SHP77 (cell line): ENCODE measurements around the gene LELP1.
"Not testable (repeated sequence)": the region's sequence is repeated elsewhere in the genome, so short reads cannot be mapped to it uniquely, and the experiment has no call there.

Experiments used
- DNase-seq, 2 experiments: peaks; one replicate each; lab custom pipeline; 2025; lab: John Stamatoyannopoulos, UW

The LELP1 gene

DNA sequence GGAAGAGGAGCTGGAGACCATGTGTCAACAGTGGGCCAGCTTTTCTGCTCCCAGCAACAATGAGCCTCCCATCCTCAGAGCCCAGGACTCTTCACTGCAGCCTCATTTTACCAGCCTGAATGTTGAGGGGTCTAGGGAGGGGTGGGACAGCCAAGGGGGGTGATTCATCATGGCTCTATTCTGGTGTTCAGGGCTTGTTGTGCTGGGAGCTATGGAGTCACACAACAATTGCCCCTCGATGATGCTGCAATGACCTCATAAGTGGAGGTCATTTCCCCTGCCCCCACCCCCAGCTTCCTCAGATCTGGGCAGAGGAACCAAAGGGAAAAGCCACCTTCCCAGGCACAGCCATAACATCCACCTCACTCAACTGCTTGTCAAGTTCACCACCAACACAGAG, at the start of gene LELP1:
LELP1 (plus strand) TSS at position 301 of the 400 bp plus-strand sequence. CDS start 1,278 bp downstream, outside the sequence.
- DNase-seq: no peak

DNA sequence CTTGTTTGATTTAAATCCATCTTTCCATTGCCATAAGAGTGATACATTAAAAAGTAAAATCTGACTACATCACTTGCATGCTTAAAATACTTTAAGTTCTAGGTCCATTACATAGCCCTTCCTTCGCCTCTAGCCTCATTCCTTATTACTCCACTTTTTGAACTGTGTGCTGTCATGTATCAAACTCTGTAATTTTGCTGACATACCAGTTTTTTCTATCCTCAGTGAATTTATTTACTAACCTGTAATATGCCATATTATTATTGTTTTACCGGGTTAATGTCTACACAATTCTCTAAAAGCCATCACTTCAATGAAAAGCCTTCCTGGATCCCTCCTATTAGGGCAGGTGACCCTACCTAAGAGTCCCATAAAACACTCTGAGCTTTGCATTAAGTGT, 47.7 kb upstream of the LELP1 start:
- no peak for DNase-seq

DNA sequence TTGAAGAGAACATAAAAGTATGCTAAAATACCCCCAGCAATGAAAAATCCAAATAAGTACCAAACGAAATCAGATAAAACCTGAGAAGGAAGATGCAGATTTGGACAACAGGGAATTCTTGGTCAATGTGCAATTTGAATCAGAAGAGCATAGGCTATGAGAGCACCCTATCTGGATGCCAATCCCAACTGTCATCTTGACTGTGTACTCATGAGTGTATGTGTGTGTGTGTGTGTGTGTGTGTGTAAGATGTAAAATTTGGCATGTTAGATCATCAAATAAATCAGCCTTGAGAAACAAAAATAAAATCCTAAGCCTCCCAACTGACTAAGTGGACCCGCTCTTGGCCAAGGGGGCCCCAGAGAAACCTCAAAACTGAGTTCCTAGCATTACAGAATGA, 34.5 kb upstream of the LELP1 start:
- no peak for DNase-seq

DNA sequence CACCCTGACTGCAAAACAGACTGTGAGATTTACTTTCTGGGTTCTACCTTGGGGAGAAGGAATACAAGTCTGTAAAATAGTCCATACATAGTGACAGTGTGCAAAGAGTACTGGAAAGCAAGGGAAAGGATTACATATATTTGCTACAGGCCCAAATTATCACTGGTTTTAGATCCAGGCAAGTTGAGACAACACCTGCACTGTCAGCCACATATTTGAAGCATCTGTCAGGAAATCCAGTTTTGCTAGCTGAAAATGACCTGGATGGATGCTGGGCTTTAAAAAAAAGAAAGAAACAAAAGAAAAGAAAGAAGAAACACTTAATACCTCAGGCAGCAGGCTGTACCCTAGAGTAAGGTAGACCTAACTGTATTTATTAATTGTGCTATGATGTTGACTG, 28.6 kb upstream of the LELP1 start:
- no peak for DNase-seq

DNA sequence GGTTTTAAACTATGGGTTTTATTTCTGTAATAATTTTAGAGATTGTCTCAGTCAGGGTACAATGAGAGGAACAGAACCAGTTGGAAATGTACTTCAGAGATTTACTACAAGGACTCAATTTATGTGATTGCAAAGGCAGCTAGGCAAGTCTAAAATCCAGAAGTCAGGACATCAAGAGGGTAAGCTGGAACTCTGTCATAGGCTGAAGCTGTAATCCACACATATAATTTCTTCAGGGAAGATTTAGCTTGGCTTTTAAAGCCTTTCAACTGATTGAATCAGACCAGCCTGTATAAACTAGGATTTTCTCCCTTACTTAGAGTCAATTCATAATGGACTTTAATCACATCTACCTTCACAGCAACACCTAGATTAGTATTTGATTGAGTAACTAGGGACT, 24.3 kb upstream of the LELP1 start:
- DNase-seq: no peak

DNA sequence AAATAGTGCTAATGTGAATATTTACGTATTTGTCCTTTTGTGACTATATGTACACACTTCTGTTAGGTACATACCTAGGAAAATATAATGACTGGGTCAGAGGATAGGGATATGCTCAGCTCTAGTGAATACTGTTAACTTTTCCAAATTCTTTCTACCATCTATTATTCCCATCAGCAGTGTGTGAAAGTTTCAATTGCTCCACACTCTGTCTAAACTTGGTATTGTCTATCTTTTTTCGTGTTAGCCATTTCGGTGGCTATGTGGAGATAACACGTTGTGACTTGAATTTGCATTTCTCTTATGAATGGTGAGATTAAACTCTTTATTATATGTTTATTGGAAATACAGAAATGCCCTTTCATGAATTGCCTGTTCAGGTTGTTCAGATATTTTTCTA, 22.7 kb upstream of the LELP1 start:
- no peak for DNase-seq

DNA sequence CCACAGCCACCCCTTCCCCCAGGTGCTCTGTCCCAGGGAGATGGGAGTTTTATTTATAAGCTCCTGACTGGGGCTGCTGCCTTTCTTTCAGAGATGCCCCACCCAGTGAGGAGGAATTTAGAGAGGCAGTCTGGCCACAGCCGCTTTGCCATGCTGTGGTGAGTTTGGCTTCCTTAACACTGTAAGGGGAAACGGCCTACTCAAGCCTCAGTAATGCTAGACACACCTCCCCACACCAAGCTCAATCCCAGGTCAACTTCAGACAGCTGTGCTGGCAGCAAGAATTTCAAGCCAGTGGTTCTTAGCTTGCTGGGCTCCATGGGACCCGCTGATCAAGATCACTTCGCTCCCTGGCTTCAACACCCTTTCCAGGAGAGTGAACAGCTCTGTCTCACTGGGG, 14.9 kb upstream of the LELP1 start:
- not testable (repeated sequence) for DNase-seq

DNA sequence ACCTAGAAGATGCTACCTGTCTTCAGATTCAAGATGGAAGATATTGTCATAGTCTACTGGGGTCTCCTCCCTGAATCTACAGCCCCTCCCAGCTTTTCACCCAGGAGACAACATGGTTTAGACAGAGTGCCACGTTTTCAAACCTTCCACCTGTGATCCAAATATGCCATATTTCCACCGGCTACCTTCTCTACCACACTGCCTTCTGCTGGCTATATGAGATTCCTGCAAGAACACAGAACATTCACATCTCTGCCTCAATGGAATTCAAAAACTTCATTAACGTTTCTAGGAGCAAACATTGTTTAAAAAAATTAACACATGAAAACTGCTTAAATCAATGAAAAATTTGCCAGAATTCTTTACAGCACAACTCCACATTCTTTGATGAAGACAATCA, 12.9 kb upstream of the LELP1 start:
- DNase-seq: peak in 1 of 2 experiments; percentile 15

DNA sequence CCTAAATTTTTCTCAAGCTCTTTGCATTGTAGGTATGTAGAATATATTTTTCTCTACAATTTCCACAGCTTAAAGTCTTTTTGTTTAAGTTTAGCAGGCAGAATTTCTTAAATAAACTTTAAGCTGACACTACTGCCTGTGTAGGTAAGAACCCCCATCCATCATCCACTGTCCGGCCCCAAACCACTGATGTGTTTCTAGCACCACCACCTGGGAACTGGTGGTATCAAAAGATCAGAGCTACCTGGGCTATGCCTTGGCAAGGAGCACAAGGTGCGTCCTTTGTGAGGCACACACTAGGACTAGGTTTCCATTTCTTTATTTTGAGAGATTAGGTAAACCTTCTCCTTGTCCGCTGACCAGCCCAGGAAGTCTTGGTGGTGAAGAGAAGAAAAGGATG, 10.5 kb upstream of the LELP1 start:
- peak; percentile 25 to 26 for DNase-seq

DNA sequence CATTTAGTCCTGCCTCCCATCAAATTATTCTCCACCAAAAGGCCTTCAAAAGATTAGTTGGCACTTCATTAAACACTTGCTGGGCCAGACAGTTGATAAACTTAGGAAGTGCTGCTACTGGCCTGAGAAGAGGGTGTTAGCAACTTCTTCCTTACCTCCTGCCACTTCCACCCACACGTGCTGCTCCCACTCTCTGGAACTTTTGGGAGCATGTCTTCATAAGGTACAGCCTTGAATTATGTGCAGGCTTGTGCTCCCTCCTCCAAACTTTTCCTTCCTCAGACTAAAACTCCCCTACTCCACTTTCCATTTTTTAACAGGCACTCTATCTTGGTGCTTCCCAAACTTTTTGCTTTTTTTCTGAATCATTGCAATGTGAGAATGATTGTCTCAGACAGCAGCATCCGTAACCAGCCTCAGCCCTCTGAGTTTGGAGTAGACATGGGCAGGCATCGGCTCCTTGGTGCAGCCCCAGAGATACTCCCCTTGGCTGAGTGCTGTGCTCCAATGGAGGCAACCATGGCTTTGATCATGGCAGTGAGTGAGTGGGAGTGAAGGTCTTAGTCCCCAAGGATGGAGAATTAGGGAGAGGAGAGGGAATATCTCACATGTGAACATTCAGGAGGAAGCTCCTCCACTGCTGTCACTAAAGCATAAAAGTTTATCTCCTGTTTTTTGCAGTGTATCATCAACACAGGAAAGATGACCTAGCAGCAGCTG, 8.7 kb upstream of the LELP1 start:
- no peak for DNase-seq

DNA sequence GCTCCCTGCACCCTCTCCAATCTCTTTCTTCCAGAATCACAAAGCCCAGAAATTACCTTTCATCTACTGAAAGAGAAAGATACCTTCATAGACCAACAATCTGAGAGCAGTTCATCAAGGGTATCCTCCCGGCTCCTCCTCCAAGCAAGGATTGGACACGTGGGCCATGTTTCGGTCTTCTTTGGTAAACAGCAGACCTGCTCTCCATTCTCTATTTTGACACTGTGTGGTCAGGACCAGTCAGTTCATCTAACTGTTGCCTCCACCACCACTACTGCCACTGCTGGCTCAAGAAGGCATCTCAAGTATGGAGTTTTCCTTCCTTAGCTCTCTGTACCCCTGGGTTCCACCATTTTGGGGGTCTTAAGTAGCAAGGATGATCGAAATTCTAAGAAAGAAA, 8.0 kb upstream of the LELP1 start:
- DNase-seq: no peak

DNA sequence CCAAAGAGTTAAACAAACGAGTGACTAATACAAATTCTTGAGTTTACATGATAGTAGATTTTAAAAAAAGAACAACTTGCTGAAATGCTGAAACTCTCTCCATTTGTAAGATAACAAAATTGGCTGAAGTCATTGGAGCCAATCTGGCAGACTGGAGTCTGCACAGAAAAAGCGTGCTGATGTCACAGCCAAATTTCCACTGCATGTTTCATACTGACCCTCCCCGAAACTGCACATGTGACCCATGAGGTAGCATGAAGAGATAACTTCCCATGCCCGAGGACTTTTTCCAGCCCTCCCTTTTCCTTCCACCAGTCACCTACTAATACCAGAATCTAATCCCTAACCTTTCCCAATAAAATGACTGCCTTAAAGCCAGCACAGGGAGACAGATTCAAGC, 1.2 kb upstream of the LELP1 start:
- DNase-seq: no peak

DNA sequence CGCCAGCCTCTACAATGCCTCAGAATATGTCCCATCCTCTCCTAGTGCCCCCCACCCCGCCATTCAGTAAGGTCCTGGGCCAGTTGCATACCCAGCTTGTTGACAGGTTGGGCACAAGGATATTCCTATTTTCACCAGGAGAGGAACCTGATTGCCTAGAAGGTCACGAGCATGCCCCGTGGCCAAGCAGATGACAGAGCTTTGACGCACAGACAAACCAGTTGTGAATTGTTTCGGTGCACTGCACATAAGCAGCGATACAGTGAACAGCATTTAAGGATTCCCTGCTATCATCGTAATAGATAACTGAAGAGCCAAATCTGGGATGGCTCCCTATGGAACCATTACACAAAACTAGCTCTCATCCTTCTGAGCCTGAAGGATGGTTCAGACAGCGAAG, 3.4 kb downstream of the LELP1 start:
- no peak for DNase-seq

DNA sequence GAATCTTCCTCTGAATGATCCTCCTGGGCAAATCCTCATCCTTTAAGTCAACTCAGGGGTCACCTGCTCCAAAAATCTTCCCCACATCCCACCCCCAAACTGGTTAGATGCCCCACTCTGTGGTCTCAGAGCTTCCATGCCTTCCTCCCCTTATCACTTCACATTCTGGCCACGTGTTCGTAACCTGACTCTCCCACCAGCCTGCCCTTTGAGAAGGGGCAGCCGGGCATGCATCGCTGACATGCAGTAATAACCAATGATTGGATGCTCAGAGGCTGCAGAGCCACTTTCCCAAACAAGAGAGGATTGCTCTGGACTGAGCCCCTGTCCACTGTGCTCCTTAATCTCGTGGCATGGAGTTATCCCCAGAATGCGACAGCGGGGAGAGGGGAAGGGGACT, 7.0 kb downstream of the LELP1 start:
- DNase-seq: no peak

DNA sequence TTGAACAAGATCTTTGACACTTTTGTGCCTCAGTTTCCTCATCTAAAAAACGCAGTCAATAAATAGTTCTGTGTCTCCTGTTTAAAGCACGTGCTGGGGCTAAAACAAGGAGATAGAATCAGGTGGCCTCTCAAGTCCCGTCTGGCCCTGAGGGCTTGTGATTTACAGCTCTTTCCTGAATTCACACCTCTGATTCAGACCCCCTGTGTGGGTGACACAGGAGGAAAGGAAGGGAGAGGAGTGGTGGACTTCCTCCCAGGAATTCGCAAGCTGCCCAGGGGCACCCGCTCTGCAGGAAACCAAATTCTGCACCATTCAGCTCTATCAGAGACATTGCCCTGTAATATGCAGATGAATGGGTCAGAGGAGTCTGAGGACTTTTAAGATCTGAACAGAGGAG, 9.0 kb downstream of the LELP1 start:
- DNase-seq: no peak

DNA sequence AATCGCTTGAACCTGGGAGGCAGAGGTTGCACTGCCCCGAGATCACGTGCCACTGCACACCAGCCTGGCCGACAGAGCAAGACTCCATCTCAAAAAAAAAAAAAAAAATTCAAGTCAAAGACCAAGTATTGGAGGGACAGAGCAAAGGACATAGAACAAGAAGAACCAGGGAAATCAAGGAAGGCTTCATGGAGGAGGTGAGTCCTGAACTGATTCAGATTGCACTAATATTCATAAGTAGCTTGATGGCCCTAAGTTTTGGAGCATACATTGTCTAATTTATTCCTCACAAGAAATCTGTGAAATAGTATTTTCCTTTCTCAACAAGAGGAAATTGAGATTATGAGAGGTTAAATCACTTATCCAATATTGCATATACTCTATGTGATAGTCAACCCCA, 10.3 kb downstream of the LELP1 start:
- DNase-seq: no peak

DNA sequence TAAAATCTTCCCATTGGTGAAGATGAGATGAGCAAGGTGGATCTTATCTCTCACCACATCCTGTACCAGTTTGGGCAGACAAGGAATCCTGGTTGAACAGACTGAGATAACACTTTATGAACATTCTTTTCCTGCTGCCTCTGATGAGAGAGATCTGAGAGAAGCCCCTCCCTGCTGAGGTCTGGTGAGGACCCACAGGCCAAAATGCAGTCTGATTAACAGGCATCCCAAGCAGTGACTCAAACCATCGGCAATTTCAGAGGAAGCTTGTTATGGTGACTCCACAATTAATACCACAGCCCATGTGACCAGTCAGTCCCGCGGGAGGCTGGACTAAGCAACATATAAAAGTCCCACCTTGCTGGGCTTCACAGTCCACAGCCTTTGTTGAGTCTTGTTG, 14.0 kb downstream of the LELP1 start, which contains the start of gene PRR9:
PRR9 (plus strand) TSS at position 373 of the 400 bp plus-strand sequence. CDS start 561 bp downstream, outside the sequence.
- no peak for DNase-seq

DNA sequence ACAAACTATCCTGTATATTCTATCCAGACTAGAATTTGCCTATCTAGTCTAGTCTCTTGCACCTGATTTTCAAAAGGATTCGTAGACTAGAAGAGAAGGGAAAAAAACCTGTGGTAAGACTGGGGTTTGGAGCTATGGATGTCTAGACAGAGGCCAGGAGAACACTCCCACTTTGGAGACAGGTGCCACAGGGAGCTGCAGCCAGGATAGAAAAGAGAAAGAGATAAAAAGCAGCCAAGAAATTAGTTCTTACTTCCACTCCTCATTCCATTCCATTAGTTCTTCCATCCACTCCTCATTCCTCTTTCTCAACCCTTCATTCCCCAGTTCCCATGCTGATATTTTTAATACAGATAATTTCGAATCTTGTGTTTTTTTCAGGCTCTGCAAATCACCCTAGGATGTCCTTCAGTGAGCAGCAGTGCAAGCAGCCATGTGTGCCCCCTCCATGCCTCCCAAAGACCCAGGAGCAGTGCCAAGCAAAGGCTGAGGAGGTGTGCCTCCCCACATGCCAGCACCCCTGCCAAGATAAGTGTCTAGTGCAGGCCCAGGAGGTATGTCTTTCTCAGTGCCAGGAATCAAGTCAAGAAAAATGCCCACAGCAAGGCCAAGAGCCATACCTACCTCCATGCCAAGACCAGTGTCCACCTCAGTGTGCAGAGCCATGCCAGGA, 14.7 kb downstream of the LELP1 start:
- DNase-seq: no peak

DNA sequence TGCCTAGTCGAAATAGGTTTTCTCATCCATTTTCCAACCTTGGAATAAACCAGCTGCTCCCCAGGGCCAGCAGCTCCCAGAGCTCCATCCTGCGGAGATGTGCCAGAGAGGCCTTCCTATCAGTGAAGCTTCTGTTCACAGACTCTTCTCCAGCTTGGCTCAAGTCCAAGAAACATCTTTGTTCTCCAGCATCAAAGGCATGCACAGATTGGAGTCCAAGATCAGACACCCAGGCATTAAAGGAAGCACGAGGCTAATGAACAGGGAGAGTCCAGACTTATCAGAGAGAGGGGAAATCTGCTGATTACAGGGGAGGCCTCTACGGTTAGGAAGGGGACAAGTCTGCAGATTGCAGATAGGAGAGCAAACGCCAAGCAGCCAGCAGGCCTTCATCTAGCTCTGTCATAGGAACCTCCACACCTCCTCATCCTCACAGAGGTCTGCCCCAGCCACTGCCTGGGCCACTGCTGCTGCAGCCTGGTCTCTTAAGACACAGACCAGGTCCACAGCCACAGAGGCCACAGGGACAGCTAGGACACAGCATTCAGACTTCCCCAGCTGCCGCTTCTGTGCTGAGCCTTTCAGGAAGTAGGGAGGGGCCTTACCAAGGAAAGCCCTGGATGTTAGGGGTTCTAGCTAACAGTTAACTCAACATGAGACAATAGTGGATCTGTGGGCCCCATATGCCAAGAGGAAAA, 17.5 kb downstream of the LELP1 start:
- DNase-seq: no peak

DNA sequence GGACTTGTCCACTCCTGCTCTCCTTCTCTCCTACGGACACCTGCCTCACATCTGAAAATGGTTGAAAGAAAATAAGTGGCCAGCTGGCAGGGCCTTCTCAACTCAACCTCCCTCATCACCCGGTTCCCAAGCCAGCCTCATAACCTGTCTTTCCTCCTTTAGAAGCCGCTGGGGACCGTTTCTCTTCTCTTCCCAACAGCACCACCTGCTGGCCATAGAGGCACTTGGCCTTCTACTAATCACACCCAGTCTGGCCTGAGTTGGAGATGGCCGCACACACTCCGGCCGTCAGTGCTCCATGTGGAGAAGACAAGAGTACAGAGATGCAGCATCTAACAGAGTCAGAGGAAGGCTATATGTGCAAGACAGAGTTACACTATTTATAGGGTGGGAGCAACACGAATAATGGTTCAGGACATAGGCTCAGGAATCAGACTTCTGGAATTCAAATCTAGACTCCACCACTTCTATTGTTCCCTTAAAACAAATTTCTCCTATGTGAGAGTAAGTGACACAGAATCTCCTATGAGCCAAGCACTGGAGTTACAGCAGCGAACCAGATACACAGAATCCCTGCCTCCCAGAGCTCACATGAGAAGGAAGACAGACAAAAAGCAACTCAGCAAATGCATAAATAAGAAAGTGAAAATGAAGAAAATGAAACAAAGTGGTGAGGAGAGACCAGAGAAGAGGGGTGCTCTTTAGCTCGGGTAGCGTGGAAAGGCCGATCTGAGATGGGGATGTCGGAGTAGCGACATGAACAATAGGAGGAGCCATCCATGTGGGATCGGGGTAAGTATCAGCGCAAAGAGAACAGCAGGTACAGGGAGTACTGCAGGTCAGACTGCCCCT, 20.0 kb downstream of the LELP1 start:
- DNase-seq: peak; percentile 74 to 81

DNA sequence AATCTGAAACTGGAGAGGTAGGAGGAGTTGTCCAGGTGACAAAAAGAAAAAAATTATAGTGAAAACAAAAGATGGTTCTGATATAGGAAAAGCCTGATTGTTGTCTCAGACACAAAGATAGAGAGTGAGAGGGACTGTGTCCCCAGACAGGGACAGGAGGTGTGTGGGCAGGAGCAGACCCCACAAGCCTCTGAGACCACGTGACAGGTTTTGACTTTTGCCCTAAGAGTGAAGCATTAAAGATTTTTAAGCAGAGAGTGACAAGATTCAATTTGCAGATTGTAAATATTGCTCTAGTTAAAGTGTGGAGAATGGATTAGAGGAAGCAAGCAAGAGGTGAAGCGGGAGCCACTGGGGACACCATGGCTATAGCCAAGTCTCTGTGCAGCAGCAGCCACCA, 24.6 kb downstream of the LELP1 start:
- DNase-seq: no peak

DNA sequence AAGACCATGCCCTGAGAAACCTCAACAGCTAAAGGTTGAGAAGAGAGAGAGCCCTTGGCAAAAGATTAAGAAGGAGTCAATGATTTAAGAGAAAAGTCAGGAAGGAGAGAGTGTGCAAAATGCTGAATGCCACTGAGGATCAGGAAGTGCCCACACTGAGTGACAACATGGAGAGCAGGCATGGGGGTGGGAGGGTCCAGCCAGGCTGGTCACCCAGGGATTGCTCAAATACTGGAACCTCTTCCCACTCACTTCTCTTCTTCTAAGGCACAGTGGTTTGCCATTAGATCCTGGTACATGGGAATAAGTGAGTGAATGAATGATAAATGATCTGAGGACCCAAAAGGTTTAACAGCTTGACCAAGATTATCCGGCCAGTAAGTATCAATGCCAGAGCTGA, 25.3 kb downstream of the LELP1 start:
- DNase-seq: no peak
